Measurements from ENCODE around the gene CBFA2T2.

GRCh38 chr20:33676652-33677645 is 187.1 kb downstream of the CBFA2T2 start:
- TF ChIP-seq GATA3 (IDR thresholded peaks at IDR 0.05; ENCODE audit: low read depth, low read length) (no peak), GATA2 (IDR thresholded peaks at IDR 0.05; ENCODE audit: low read depth, low read length) (no peak)
